ENCODE measurements around the gene DBF4B.
"Not testable (repeated sequence)": the region's sequence is repeated elsewhere in the genome, so short reads cannot be mapped to it uniquely, and the experiment has no call there.

DBF4B gene

GRCh38 chr17:44752953-44753861 is 44.7 kb downstream of the DBF4B start:
- Histone ChIP-seq H3K4me2 (ENCODE audit: low read length) (no peak overlapping the region), H3K27ac (no peak overlapping the region), H3K4me3 (ENCODE audit: low read depth, low read length) (no peak overlapping the region), H3K36me3 (ENCODE audit: control insufficient read depth, insufficient read depth, low read length) (no peaks in the 10 kb centered on the region), H2AFZ (no peak overlapping the region), H3K9ac (no peak overlapping the region), H3K79me2 (no peaks in the 10 kb centered on the region), H3K27me3 (ENCODE audit: control insufficient read depth, insufficient read depth, low read length) (no peaks in the 10 kb centered on the region), H3K4me1 (no peaks in the 10 kb centered on the region), H3K9me3 (ENCODE audit: control insufficient read depth, low read length) (no peaks in the 10 kb centered on the region)
- TF ChIP-seq CTCF (IDR thresholded peaks at IDR 0.05) = no peak

- Histone ChIP-seq H3K9ac (no peak overlapping the region), H3K36me3 (ENCODE audit: control insufficient read depth, insufficient read depth, low read length) (no peaks in the 10 kb centered on the region), H3K4me2 (ENCODE audit: low read length) (no peak overlapping the region), H3K27me3 (ENCODE audit: control insufficient read depth, insufficient read depth, low read length) (no peaks in the 10 kb centered on the region), H3K27ac (no peak overlapping the region), H3K4me1 (no peaks in the 10 kb centered on the region), H3K4me3 (ENCODE audit: low read depth, low read length) (no peak overlapping the region), H3K79me2 (no peaks in the 10 kb centered on the region), H3K9me3 (ENCODE audit: control insufficient read depth, low read length) (no peaks in the 10 kb centered on the region), H2AFZ (no peak overlapping the region)
- TF ChIP-seq CTCF (IDR thresholded peaks at IDR 0.05) = no peak
Observed at GRCh38 chr17:44754276-44754675, 45.8 kb downstream of the DBF4B start.

- not testable (repeated sequence) for H3K27me3 ChIP-seq (ENCODE audit: control insufficient read depth, insufficient read depth, low read length); H3K9me3 ChIP-seq (ENCODE audit: control insufficient read depth, low read length); H3K79me2 ChIP-seq; H3K36me3 ChIP-seq (ENCODE audit: control insufficient read depth, insufficient read depth, low read length); H3K4me2 ChIP-seq (ENCODE audit: low read length); H3K27ac ChIP-seq; H3K4me1 ChIP-seq; H2AFZ ChIP-seq; H3K4me3 ChIP-seq (ENCODE audit: low read depth, low read length); H3K9ac ChIP-seq
Observed at GRCh38 chr17:44755180-44755579, 46.7 kb downstream of the DBF4B start.

- Histone ChIP-seq H3K36me3 (ENCODE audit: control insufficient read depth, insufficient read depth, low read length) (no peaks in the 10 kb centered on the region), H3K9ac (no peak overlapping the region), H3K27me3 (ENCODE audit: control insufficient read depth, insufficient read depth, low read length) (no peaks in the 10 kb centered on the region), H3K4me2 (ENCODE audit: low read length) (no peak overlapping the region), H3K27ac (no peak overlapping the region), H3K4me3 (ENCODE audit: low read depth, low read length) (no peak overlapping the region), H3K4me1 (no peaks in the 10 kb centered on the region), H2AFZ (no peak overlapping the region), H3K9me3 (ENCODE audit: control insufficient read depth, low read length) (no peaks in the 10 kb centered on the region), H3K79me2 (no peaks in the 10 kb centered on the region)
- no peak for TF ChIP-seq CTCF (IDR thresholded peaks at IDR 0.05)
Observed at GRCh38 chr17:44757045-44757917, 48.8 kb downstream of the DBF4B start.

GRCh38 chr17:44757918-44758413 is 49.5 kb downstream of the DBF4B start:
- Histone ChIP-seq H3K4me1 (no peaks in the 10 kb centered on the region), H3K9me3 (ENCODE audit: control insufficient read depth, low read length) (no peaks in the 10 kb centered on the region), H3K4me3 (ENCODE audit: low read depth, low read length) (no peak overlapping the region), H3K4me2 (ENCODE audit: low read length) (no peak overlapping the region), H3K79me2 (no peaks in the 10 kb centered on the region), H3K36me3 (ENCODE audit: control insufficient read depth, insufficient read depth, low read length) (no peaks in the 10 kb centered on the region), H3K27ac (no peak overlapping the region), H3K27me3 (ENCODE audit: control insufficient read depth, insufficient read depth, low read length) (no peaks in the 10 kb centered on the region), H2AFZ (peak overlapping the region; percentile 87), H3K9ac (no peak overlapping the region)
- TF ChIP-seq CTCF (IDR thresholded peaks at IDR 0.05) = no peak
